Fibroblast of mammary gland (primary cell): Measurements from ENCODE around the gene RASA1.

ENCODE experiments used
- DNase-seq: peaks from one replicate; pipeline ENCODE4 v3.0.0-alpha.2; 2010; ENCODE audit warnings: low read depth
- H3K4me3 ChIP-seq: 2 replicates; pipeline ENCODE4 v1.5.1; 2011; ENCODE audit warnings: low read depth, mild to moderate bottlenecking, low read length, moderate library complexity; ENCODE audit not compliant: control insufficient read depth
- TF ChIP-seq, protein P1 (sequence below): conservative IDR thresholded peaks from 2 replicates; pipeline ENCODE4 v1.5.1; 2011; ENCODE audit warnings: low read depth, low read length, inconsistent platforms; ENCODE audit not compliant: control insufficient read depth, insufficient read depth

Gene RASA1

DNA sequence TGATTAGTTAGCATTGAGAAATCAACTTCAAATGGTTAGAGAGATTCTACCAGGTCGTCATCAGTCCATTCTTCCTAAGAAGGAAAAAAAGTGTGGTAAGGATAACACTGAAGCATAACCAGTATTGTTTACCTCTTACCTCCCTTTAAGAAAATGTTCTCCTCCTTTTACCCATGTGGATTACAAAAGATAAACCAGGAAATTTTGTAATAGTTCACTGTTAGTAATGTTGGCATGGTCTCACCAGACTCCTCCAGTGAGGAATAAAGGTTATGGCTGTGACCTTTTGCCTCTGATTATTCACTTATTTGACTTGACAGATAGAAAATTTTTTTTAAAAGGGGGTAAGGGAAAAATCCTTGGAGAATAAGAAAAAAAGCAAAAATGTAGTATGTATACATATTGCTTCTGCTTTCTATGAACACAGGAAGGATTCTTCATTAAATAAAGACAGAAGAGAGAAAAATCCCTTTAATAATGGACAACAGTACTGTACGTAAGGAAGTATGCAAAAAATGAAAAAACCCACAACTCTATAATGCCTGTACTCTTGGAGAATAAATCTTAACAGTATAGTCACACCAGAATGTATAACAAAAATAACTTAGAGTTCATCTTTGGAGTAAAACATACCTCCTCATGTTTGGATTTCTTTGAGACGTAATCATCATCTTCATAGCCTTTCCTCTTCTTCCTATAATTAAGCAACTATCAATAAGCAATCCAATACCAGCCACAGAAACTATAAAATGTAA, 126.9 kb downstream of the RASA1 start:
- TF ChIP-seq, protein P1, sequence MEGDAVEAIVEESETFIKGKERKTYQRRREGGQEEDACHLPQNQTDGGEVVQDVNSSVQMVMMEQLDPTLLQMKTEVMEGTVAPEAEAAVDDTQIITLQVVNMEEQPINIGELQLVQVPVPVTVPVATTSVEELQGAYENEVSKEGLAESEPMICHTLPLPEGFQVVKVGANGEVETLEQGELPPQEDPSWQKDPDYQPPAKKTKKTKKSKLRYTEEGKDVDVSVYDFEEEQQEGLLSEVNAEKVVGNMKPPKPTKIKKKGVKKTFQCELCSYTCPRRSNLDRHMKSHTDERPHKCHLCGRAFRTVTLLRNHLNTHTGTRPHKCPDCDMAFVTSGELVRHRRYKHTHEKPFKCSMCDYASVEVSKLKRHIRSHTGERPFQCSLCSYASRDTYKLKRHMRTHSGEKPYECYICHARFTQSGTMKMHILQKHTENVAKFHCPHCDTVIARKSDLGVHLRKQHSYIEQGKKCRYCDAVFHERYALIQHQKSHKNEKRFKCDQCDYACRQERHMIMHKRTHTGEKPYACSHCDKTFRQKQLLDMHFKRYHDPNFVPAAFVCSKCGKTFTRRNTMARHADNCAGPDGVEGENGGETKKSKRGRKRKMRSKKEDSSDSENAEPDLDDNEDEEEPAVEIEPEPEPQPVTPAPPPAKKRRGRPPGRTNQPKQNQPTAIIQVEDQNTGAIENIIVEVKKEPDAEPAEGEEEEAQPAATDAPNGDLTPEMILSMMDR = no peak

DNA sequence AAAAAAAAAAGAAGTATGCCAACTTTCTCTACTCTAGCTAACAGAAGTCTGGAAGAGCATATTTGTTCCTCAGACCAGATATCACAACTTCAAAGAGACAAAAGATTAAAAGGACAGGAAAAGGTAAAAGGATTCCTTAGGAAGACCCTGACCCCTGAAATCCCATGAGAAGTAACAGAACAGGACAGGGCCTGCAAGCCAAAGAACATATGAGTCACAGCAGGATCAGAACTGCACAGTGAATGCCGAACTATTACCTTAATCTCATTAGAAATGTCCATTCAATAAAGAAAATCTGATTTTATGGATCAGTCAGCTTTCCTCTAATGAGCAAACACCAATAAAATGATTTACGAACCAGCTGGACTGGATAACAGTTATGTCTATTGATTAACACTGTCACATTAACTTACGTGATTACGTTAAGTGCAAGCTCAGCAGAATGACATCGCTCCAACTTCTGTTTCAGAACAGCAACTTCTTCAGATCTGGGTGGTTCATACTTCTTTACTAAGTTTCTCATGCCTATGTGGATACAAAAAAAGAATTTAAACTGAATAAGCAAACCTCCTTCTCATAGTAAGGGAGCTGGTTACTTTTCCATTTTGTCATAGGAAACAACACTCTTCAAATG, 131.4 kb downstream of the RASA1 start:
- DNase-seq = peak; percentile 54
- TF ChIP-seq, protein P1 = no peak
- no peak overlapping the region for H3K4me3 ChIP-seq

More for the DNA sequence above, 126.9 kb downstream of the RASA1 start:
- H3K4me3 ChIP-seq = no peak overlapping the region
- DNase-seq = peak; percentile 91

DNA sequence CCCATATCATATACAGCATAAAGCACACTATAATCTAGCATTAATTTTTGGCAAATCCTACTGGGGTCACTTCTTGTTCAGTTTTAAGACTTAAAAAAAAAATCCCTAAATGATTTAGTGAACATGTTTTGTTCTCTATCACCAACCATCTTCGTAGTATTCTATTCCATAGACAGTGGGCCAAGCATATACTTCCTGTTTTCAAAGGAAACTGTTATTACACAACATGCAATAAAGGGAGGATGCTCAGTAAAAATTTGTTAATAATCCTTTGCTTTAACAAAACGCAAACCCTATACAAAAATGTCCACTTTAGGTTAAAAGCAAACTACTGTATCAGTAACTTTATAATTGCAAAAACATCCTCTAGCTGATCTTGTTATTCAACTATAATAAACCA, 132.0 kb downstream of the RASA1 start:
- TF ChIP-seq, protein P1 = no peak
- no peak for DNase-seq
- H3K4me3 ChIP-seq = no peak overlapping the region

DNA sequence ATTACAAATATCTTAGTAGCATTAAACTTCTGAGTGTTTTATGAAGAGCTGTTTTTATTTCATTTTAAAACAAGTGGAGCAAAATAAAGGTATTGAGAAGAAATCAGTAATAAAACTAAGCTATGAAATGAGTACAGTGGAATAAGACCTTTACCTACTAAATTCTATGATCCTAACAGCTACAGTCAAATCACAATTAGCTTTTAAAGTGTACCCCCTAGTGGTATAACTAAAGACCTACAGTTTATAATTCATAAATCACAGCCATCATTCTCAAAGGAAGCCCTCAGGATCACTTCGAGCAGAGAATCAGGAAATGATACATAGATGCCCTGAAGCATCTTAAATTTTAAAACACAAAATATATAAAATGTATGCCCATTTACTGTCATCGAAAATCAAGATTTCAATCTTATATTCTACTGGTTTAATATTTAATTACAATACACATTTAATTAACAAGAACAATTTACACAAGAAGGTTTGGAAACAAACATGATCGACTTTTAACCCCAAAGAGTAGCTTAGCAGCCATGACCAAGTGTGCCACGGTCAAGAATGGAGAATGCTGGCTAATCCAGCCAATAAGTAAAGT, 132.7 kb downstream of the RASA1 start:
- TF ChIP-seq, protein P1 = peak; percentile 57
- peak; percentile 64 for DNase-seq
- H3K4me3 ChIP-seq = no peak overlapping the region

DNA sequence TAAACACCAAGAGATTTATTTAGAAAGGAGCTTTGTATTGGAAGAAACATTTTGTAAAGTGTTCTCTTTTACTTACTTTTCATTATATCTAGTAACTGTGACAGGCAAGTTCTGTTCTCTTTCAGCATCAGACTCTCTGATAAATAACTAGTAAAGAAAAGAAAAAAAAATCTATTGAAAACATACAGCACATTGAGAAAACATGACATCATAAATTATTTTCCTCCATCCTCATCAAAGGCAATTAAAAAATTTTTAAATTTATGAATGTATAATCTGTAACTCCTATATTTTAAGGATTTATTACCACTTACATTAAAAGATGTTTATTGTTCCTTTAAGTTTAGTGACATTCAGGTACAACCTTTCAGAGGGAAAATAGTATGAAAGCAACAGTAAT, 133.9 kb downstream of the RASA1 start:
- TF ChIP-seq, protein P1 = no peak
- no peak overlapping the region for H3K4me3 ChIP-seq
- no peak for DNase-seq

DNA sequence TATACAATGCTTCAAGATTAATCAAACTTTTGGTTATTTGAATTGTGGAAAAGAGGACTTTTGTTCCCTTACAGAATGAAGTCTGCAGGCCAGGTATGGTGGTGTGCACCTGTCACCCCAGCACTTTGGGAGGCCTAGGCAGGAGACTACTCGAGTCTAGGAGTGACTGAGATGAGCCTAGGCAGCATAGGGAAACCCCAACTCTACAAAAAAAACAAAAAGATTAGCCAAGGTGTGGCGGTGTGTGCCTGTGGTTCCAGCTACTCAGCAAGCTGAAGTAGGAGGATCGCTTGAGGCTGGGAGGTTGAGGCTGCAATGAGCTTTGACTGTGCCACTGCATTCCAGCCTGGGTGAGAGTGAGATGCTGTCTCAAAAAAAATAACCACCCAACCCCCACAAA, 135.7 kb downstream of the RASA1 start:
- TF ChIP-seq, protein P1 = no peak
- H3K4me3 ChIP-seq = no peak overlapping the region
- no peak for DNase-seq
